ENCODE results near the gene EGFL8. TPM values are rescaled to one million over a fixed set of nuclear protein-coding genes. Genes with fewer than 3 reads are reported as not detected.

Gene EGFL8
- total and polyA plus RNA-seq, 9 of the 15 experiments (the other 6 are each of a cell fraction or from before 2014, with no cell fraction given), result 2.2 to 47.4 (median 14.2) TPM

GRCh38 chr6:32168807-32169591 lies 4.6 kb downstream of the EGFL8 start (continued):
- TF ChIP-seq, protein P1, sequence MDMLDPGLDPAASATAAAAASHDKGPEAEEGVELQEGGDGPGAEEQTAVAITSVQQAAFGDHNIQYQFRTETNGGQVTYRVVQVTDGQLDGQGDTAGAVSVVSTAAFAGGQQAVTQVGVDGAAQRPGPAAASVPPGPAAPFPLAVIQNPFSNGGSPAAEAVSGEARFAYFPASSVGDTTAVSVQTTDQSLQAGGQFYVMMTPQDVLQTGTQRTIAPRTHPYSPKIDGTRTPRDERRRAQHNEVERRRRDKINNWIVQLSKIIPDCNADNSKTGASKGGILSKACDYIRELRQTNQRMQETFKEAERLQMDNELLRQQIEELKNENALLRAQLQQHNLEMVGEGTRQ (CRISPR knock-in tag; IDR thresholded peaks at IDR 0.05), result no peak
- TF ChIP-seq HDAC1 (IDR thresholded peaks at IDR 0.05) (peak in 1 of 2 experiments; percentile 44; a peak in 1 of 4 replicates), POLR2G (IDR thresholded peaks at IDR 0.05; ENCODE audit: low read depth, low read length) (peak; percentile 69), MCM7 (IDR thresholded peaks at IDR 0.05) (no peak), TRIM24 (IDR thresholded peaks at IDR 0.05) (peak in 1 of 2 experiments; percentile 42; a peak in 1 of 4 replicates), IRF2 (CRISPR knock-in tag; IDR thresholded peaks at IDR 0.05) (no peak), KLF6 (CRISPR knock-in tag; IDR thresholded peaks at IDR 0.05; ENCODE audit: borderline replicate concordance) (no peak), YY1 (IDR thresholded peaks at IDR 0.05; ENCODE audit: borderline replicate concordance in 1 of 3, control insufficient read depth in 1 of 3, extremely low read depth in 1 of 3, insufficient read depth in 3 of 3, insufficient read length in 1 of 3, insufficient replicate concordance in 2 of 3, low read depth in 1 of 3, low read length in 2 of 3) (peak in 1 of 3 experiments; percentile 49), PTTG1 (tag; IDR thresholded peaks at IDR 0.05; ENCODE audit: low read depth) (no peak), WHSC1 (IDR thresholded peaks at IDR 0.05; ENCODE audit: low read length) (no peak), ARID1B (IDR thresholded peaks at IDR 0.05) (peak; percentile 78), ETV6 (IDR thresholded peaks at IDR 0.05; ENCODE audit: borderline replicate concordance in 1 of 2, low read depth in 2 of 2, low read length in 1 of 2) (no peak), ETV6 (CRISPR knock-in tag; IDR thresholded peaks at IDR 0.05; ENCODE audit: borderline replicate concordance) (no peak), CBFA2T3 (IDR thresholded peaks at IDR 0.05) (peak; percentile 26; the same call in 1 of the 2 replicates), CXXC5 (CRISPR knock-in tag; IDR thresholded peaks at IDR 0.05) (0 out of 2 replicates have a peak, but pooled peaks have one; percentile 22), PHF8 (IDR thresholded peaks at IDR 0.05; ENCODE audit: borderline replicate concordance, low read length) (no peak), ZNF695 (CRISPR knock-in tag; IDR thresholded peaks at IDR 0.05) (no peak), ZNF592 (IDR thresholded peaks at IDR 0.05) (peak; percentile 49; the same call in 1 of the 2 replicates)
- TF ChIP-seq, protein P2, sequence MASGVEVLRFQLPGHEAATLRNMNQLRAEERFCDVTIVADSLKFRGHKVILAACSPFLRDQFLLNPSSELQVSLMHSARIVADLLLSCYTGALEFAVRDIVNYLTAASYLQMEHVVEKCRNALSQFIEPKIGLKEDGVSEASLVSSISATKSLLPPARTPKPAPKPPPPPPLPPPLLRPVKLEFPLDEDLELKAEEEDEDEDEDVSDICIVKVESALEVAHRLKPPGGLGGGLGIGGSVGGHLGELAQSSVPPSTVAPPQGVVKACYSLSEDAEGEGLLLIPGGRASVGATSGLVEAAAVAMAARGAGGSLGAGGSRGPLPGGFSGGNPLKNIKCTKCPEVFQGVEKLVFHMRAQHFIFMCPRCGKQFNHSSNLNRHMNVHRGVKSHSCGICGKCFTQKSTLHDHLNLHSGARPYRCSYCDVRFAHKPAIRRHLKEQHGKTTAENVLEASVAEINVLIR (CRISPR knock-in tag; IDR thresholded peaks at IDR 0.05), result no peak

Data from K562 (cell line).